Parathyroid adenoma (tissue), 2 donors: ENCODE data around the gene CNTNAP2.

Experiments used
- H2AFZ ChIP-seq: fragments of 300-600 bp; sonication (generic); one replicate; pipeline ENCODE4 v1.7.0; 2017; ENCODE audit warnings: antibody characterized with exemption, mild to moderate bottlenecking
- H3K27ac ChIP-seq: fragments of 300-600 bp; sonication (generic); one replicate; pipeline ENCODE4 v1.7.0; 2017
- H3K27me3 ChIP-seq: fragments of 300-600 bp; sonication (generic); one replicate; pipeline ENCODE4 v1.7.0; 2017; ENCODE audit warnings: low read length; ENCODE audit not compliant: control insufficient read depth, insufficient read depth
- H3K36me3 ChIP-seq: fragments of 300-600 bp; sonication (generic); one replicate; pipeline ENCODE4 v1.7.0; 2017; ENCODE audit warnings: low read length; ENCODE audit not compliant: control insufficient read depth, insufficient read depth
- H3K4me1 ChIP-seq: fragments of 300-600 bp; sonication (generic); one replicate; pipeline ENCODE4 v1.7.0; 2017; ENCODE audit warnings: control low read depth
- H3K4me2 ChIP-seq: fragments of 300-600 bp; sonication (generic); one replicate; pipeline ENCODE4 v1.7.0; 2017; ENCODE audit warnings: low read length
- H3K4me3 ChIP-seq: fragments of 300-600 bp; sonication (generic); one replicate; pipeline ENCODE4 v1.7.0; 2017; ENCODE audit warnings: low read depth, low read length
- H3K79me2 ChIP-seq: fragments of 300-600 bp; sonication (generic); one replicate; pipeline ENCODE4 v1.7.0; 2017; ENCODE audit warnings: control low read depth
- H3K9ac ChIP-seq: fragments of 300-600 bp; sonication (generic); one replicate; pipeline ENCODE4 v1.7.0; 2017; ENCODE audit warnings: mild to moderate bottlenecking
- H3K9me3 ChIP-seq: fragments of 300-600 bp; sonication (generic); one replicate; pipeline ENCODE4 v1.7.0; 2017; ENCODE audit warnings: low read length; ENCODE audit not compliant: control insufficient read depth
- TF ChIP-seq, protein P1 (sequence below): fragments of 300-600 bp; sonication (generic); IDR thresholded peaks from one replicate; pipeline ENCODE4 v1.7.0; 2017; ENCODE audit warnings: antibody characterized with exemption, mild to moderate bottlenecking
- donor health status: primary hyperparathyroidism.

CNTNAP2 gene

DNA sequence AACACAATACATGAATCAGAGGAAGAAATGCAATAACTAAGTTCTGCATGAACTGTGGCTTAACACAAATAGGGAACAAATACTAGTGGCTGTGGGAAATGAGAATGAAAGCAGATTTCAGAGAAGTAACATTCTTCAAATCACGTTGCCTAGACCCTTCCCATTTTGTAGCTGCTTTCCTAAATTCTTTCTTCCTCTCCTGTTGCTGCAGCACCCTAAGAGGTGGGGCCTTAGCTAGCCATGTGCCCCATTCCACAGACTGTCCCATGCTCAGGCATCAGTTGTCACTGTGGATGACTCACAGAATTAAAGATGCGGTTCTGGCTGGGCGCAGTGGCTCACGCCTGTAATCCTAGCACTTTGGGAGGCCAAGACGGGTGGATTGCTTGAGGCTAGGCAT lies 1769.3 kb downstream of the CNTNAP2 start:
- Histone ChIP-seq H3K4me1 (no peaks in the 10 kb centered on the region), H2AFZ (no peak overlapping the region), H3K9me3 (no peaks in the 10 kb centered on the region), H3K27ac (no peak overlapping the region), H3K4me2 (no peak overlapping the region), H3K4me3 (no peak overlapping the region), H3K27me3 (no peaks in the 10 kb centered on the region), H3K9ac (no peak overlapping the region), H3K36me3 (no peaks in the 10 kb centered on the region), H3K79me2 (no peaks in the 10 kb centered on the region)
- TF ChIP-seq, protein P1, sequence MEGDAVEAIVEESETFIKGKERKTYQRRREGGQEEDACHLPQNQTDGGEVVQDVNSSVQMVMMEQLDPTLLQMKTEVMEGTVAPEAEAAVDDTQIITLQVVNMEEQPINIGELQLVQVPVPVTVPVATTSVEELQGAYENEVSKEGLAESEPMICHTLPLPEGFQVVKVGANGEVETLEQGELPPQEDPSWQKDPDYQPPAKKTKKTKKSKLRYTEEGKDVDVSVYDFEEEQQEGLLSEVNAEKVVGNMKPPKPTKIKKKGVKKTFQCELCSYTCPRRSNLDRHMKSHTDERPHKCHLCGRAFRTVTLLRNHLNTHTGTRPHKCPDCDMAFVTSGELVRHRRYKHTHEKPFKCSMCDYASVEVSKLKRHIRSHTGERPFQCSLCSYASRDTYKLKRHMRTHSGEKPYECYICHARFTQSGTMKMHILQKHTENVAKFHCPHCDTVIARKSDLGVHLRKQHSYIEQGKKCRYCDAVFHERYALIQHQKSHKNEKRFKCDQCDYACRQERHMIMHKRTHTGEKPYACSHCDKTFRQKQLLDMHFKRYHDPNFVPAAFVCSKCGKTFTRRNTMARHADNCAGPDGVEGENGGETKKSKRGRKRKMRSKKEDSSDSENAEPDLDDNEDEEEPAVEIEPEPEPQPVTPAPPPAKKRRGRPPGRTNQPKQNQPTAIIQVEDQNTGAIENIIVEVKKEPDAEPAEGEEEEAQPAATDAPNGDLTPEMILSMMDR: no peak

- no peak overlapping the region for H3K27ac ChIP-seq
- H3K36me3 ChIP-seq: no peaks in the 10 kb centered on the region
- no peaks in the 10 kb centered on the region for H3K4me1 ChIP-seq
- no peak overlapping the region for H3K4me3 ChIP-seq
- H3K9ac ChIP-seq: no peak overlapping the region
- H2AFZ ChIP-seq: no peak overlapping the region
- no peaks in the 10 kb centered on the region for H3K27me3 ChIP-seq
- TF ChIP-seq, protein P1: no peak
- no peaks in the 10 kb centered on the region for H3K79me2 ChIP-seq
- H3K9me3 ChIP-seq: no peaks in the 10 kb centered on the region
- H3K4me2 ChIP-seq: no peak overlapping the region
Observed at GRCh38 chr7:147894271-147894670, 1777.7 kb downstream of the CNTNAP2 start.

- H3K27me3 ChIP-seq: no peaks in the 10 kb centered on the region
- no peak overlapping the region for H2AFZ ChIP-seq
- no peaks in the 10 kb centered on the region for H3K36me3 ChIP-seq
- H3K9me3 ChIP-seq: no peaks in the 10 kb centered on the region
- no peaks in the 10 kb centered on the region for H3K4me1 ChIP-seq
- H3K9ac ChIP-seq: no peak overlapping the region
- no peak overlapping the region for H3K4me2 ChIP-seq
- H3K79me2 ChIP-seq: no peaks in the 10 kb centered on the region
- no peak overlapping the region for H3K4me3 ChIP-seq
- no peak overlapping the region for H3K27ac ChIP-seq
- TF ChIP-seq, protein P1: no peak
Observed at GRCh38 chr7:147896121-147896520, 1779.5 kb downstream of the CNTNAP2 start.

DNA sequence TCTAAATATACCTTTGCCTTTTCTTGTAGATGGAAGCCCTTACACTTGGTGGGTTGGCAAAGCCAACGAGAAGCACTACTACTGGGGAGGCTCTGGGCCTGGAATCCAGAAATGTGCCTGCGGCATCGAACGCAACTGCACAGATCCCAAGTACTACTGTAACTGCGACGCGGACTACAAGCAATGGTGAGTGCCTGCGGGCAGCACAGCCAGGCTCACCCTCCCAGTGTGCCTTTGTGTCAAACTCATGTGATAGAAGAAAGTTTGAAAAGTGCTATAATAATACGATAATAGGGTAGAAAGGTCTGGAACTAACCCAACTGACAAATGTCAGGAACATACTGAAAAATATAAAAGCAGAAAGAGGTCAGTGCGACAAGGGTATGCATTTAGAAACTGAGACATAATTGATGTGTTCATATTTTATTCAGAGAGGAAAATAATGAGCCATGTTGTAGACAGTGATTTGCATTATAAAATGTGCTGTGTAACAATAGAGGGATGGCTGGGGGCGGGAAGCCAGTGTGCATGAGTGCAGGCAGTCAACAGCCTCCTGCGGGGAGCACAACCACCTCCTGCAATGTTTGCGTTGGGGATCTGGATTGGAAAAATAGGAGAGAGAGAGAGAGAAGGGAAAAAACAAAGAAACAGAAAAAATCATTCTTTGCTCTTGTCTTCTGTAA lies 1787.1 kb downstream of the CNTNAP2 start:
- no peaks in the 10 kb centered on the region for H3K4me1 ChIP-seq
- no peak overlapping the region for H3K9ac ChIP-seq
- TF ChIP-seq, protein P1: no peak
- no peak overlapping the region for H3K4me3 ChIP-seq
- no peaks in the 10 kb centered on the region for H3K9me3 ChIP-seq
- no peaks in the 10 kb centered on the region for H3K36me3 ChIP-seq
- H2AFZ ChIP-seq: no peak overlapping the region
- no peak overlapping the region for H3K4me2 ChIP-seq
- no peak overlapping the region for H3K27ac ChIP-seq
- H3K27me3 ChIP-seq: no peaks in the 10 kb centered on the region
- no peaks in the 10 kb centered on the region for H3K79me2 ChIP-seq

DNA sequence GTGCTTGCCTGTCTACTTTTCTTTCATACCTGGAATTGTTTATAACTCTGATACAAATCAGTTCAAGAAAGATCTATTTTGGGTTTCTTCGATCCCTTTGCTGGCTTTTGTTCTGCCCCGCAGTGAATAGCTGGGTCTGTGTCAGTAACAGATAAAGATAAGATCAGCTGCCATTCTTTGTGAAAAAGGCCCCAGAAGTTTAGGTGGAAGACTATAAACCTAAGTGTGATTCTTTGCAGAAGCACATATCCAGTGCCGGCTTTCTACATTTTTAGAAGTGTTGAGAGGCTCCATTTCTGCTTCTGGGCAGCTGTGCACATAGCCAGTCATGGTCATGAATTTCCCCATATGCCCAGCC lies 1787.6 kb downstream of the CNTNAP2 start:
- Histone ChIP-seq H3K9ac (no peak overlapping the region), H3K9me3 (no peaks in the 10 kb centered on the region), H3K4me2 (no peak overlapping the region), H3K4me3 (no peak overlapping the region), H3K27me3 (no peaks in the 10 kb centered on the region), H3K79me2 (no peaks in the 10 kb centered on the region), H2AFZ (no peak overlapping the region), H3K36me3 (no peaks in the 10 kb centered on the region), H3K4me1 (no peaks in the 10 kb centered on the region), H3K27ac (no peak overlapping the region)
- TF ChIP-seq, protein P1: no peak
